Measurements from ENCODE around the gene ETS1. TPM values are rescaled to one million over a fixed set of nuclear protein-coding genes. Genes with fewer than 3 reads are reported as not detected.

The ETS1 gene
- total and polyA plus RNA-seq, 2 experiments from 2014 or later = 6.7 to 21.8 TPM

DNA sequence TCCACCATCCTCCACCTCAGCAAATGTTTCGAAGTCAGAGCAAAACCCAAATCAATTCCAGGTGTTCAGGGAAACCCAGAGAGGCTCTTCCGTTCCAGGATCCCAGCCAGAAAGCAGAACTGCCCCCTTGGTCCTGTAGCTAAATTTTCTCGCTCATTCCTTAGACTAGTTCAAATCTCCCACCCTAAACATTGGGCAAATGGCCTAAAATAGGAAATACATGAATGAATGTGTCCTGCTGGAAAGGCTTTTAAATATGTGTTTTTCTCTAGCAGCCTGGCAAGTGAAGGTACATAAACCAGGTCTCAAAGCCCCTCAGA lies 89.6 kb downstream of the ETS1 start:
- no peaks in the 10 kb centered on the region for H4K20me1 ChIP-seq (ENCODE audit: insufficient read depth, poor library complexity, severe bottlenecking)
- TF ChIP-seq EZH2 (IDR thresholded peaks at IDR 0.05; ENCODE audit: borderline replicate concordance) (no peak), EZH2phosphoT487 (IDR thresholded peaks at IDR 0.05; ENCODE audit: low read depth, severe bottlenecking, unreplicated experiment) (no peak), CTCF (IDR thresholded peaks at IDR 0.05; ENCODE audit: poor library complexity) (no peak)
- no peak overlapping the region for H3K4me3 ChIP-seq
- H3K27ac ChIP-seq = peak overlapping the region; percentile 76
- peaks cover 40% of the 10 kb centered on the region for H3K4me1 ChIP-seq (ENCODE audit: insufficient read depth)
- DNase-seq (ENCODE audit: low spot score) = no peak
- no peaks in the 10 kb centered on the region for H3K36me3 ChIP-seq (replicated peaks; ENCODE audit: insufficient read depth, low read depth)
- H3K79me2 ChIP-seq = peaks cover 89% of the 10 kb centered on the region
- no peaks in the 10 kb centered on the region for H3K27me3 ChIP-seq
- H3K4me2 ChIP-seq = peak overlapping the region; percentile 53
- no peaks in the 10 kb centered on the region for H3K9me2 ChIP-seq (replicated peaks; ENCODE audit: insufficient read depth)
- 70% methylated on average over 3 of the region's 3 CpGs for WGBS (ENCODE audit: low lambda C conversion rate, missing lambda C conversion rate)
- no peaks in the 10 kb centered on the region for H3K9me3 ChIP-seq (ENCODE audit: low read depth)
- no peak overlapping the region for H2AFZ ChIP-seq

GRCh38 chr11:128497061-128497775 lies 90.1 kb downstream of the ETS1 start:
- DNase-seq (ENCODE audit: low spot score) = peak; percentile 73
- Histone ChIP-seq H3K4me1 (ENCODE audit: insufficient read depth) (peaks cover 34% of the 10 kb centered on the region), H3K36me3 (replicated peaks; ENCODE audit: insufficient read depth, low read depth) (no peaks in the 10 kb centered on the region), H3K9me2 (replicated peaks; ENCODE audit: insufficient read depth) (no peaks in the 10 kb centered on the region), H3K27ac (peak overlapping the region; percentile 76), H3K4me3 (no peak overlapping the region), H3K9me3 (ENCODE audit: low read depth) (no peaks in the 10 kb centered on the region), H3K4me2 (peak overlapping the region; percentile 53), H3K79me2 (peaks cover 87% of the 10 kb centered on the region), H3K27me3 (no peaks in the 10 kb centered on the region), H2AFZ (no peak overlapping the region), H4K20me1 (ENCODE audit: insufficient read depth, poor library complexity, severe bottlenecking) (no peaks in the 10 kb centered on the region)
- TF ChIP-seq EZH2phosphoT487 (IDR thresholded peaks at IDR 0.05; ENCODE audit: low read depth, severe bottlenecking, unreplicated experiment) (no peak), CTCF (IDR thresholded peaks at IDR 0.05; ENCODE audit: poor library complexity) (no peak), EZH2 (IDR thresholded peaks at IDR 0.05; ENCODE audit: borderline replicate concordance) (no peak)
- WGBS (ENCODE audit: low lambda C conversion rate, missing lambda C conversion rate) = 41% methylated on average over 7 of the region's 7 CpGs

DNA sequence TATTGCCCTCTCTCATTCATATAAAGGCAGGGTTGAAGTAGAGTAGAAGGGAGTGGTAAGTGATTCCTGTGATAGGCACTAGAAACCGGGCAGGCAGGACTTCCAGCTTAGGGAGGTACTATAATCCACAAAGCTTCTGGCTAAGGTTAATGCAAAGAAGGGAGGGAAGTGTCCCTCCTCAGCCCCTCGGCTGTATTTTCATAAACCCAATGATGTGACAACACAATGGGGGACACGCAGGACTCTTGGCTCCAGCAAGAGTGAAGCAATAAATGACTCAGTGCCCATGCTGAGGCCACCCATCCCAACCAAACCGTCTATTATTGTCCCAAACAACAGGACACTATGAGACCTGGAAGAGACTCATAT lies 90.7 kb downstream of the ETS1 start:
- Histone ChIP-seq H3K36me3 (replicated peaks; ENCODE audit: insufficient read depth, low read depth) (no peaks in the 10 kb centered on the region), H3K27ac (peak overlapping the region; percentile 76), H3K4me2 (peak overlapping the region; percentile 53), H3K4me1 (ENCODE audit: insufficient read depth) (peaks cover 29% of the 10 kb centered on the region), H3K4me3 (no peak overlapping the region), H3K9me2 (replicated peaks; ENCODE audit: insufficient read depth) (no peaks in the 10 kb centered on the region), H3K9me3 (ENCODE audit: low read depth) (no peaks in the 10 kb centered on the region), H2AFZ (no peak overlapping the region), H4K20me1 (ENCODE audit: insufficient read depth, poor library complexity, severe bottlenecking) (no peaks in the 10 kb centered on the region), H3K79me2 (peaks cover 87% of the 10 kb centered on the region), H3K27me3 (no peaks in the 10 kb centered on the region)
- TF ChIP-seq EZH2 (IDR thresholded peaks at IDR 0.05; ENCODE audit: borderline replicate concordance) = no peak
- no peak for TF ChIP-seq CTCF (IDR thresholded peaks at IDR 0.05; ENCODE audit: poor library complexity)
- no peak for TF ChIP-seq EZH2phosphoT487 (IDR thresholded peaks at IDR 0.05; ENCODE audit: low read depth, severe bottlenecking, unreplicated experiment)
- 41% methylated on average over 4 of the region's 4 CpGs for WGBS (ENCODE audit: low lambda C conversion rate, missing lambda C conversion rate)
- DNase-seq (ENCODE audit: low spot score) = no peak
